HG03439 (cell line): ENCODE data around the gene INTS12.
A peak's percentile ranks its signal among the peaks of the same experiment; 100 is the strongest.

ENCODE experiments used
- ATAC-seq: cut with Tn5 transposase; IDR thresholded peaks from one replicate; pipeline ENCODE4 v1.9.1; 2021; ENCODE audit warnings: mild to moderate bottlenecking, moderate library complexity; ENCODE audit not compliant: unreplicated experiment

The INTS12 gene

GRCh38 chr4:105686571-105686970, 21.9 kb downstream of the INTS12 start:
- no peak for ATAC-seq

DNA sequence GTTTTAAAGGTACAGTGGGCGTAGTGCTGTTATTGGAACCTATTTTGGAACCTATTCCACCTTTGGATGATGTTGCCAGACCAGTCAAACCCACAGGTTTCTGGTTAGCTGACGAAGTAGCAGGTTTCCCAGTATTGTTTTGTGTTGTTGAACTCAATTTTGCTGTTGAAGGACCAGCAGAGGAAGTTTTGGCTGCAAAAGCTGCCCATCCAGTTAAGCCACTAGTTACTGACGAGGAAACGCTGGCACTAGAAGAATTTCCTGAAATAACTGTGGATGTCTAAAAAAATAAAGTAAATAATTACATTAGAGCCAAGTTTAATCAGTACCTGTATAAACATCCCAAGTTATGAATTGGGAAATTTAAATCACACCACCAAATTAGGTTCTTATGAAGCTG, 25.5 kb downstream of the INTS12 start:
- no peak for ATAC-seq

DNA sequence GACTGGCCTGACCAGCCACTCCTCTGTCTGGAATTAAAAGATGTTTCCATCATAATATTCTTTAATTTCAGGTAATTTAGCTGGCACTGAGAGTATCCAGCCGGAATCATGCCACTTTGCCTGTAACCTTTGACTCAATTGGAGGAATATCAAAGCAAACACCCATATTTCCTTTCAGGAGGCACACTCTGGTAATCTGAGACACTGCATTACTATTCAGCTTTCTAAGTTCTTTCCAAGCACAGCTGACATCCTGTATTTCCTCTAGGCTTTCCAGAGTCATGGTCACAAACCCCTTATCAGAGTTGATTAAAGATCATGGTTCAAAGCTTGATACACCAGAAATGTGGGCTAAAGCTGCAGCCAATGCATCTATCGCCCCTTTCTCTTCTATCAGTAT, 29.3 kb downstream of the INTS12 start:
- ATAC-seq: no peak

- ATAC-seq: no peak
These were observed 30.8 kb downstream of the INTS12 start for GRCh38 chr4:105677709-105678108.

DNA sequence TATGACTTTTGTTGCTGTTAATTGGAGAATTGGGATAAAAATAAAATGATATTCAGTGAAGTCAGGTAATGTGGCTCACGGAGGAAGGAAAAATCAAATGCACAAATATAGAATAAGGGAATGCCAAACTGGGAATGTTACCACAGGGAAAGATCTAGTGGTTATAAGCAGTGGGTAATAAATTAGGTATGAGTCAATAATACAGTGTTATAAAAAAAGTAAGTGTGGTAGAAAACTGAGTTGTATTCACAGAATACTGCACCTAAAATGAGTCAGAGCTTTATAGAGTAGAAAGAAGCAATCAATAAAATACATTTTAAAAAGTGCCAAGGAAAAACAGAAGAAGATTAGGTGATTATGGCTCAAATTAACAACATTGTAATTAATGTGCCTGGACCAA, 34.5 kb downstream of the INTS12 start:
- ATAC-seq: no peak

DNA sequence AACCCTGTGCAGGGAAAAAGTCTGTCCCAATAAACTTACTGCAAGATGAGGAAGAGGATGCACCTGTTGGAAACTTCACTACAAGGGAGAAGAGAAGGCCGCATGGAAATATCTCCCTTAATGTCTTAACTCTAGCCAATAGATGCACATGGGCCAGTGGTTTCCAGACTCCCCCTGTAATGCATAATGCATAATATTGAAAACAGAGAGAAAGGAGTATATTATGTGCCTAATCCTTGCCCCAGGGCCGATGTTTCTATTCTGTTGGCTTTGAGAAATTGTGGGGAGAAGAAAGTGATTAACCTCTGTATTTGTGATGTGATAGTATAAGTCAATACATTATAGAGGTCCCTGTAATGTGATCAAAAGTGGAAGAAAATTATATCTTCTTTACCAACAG, 37.2 kb downstream of the INTS12 start:
- ATAC-seq: no peak

GRCh38 chr4:105670684-105671083, 37.8 kb downstream of the INTS12 start:
- ATAC-seq: no peak

DNA sequence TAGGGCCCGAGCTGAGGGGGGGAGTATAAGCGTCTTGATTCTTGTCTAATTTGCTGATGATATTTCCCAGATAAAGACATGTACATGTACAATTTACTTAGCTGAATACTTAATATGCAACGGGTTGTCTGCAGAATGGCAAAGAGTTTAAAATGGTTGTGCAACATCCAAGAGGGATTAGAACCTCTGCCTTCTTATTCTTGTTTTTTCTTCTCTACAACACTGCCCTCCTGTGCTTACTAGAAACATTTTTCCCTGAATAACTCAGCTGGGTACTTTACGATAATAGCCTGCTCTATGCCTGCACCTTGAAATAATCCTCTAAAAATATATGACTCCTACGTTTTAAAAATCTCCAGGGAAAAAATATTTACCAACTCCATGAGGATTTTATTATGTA, 41.8 kb downstream of the INTS12 start:
- no peak for ATAC-seq

GRCh38 chr4:105662935-105663675, 45.4 kb downstream of the INTS12 start:
- no peak for ATAC-seq

GRCh38 chr4:105661028-105661427, 47.5 kb downstream of the INTS12 start:
- ATAC-seq: no peak

DNA sequence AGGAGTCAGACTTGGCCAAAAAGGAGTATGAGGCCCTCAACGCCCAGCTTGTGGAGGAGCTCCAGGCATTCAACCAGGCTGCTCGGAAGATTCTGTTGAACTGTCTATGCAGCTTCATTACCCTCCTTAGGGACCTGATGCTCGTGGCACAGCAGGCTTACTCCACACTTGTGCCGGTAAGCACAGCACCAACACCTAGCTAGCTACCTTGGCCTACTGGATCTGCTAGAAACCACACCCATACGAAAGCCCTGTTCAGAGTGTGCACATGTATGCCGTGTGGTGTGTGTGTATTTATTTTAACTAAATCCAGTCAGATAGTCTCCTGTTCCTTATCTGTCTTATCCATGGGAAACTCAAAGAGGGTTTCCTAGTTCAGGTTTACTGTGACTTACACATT, 49.3 kb downstream of the INTS12 start:
- ATAC-seq: no peak

DNA sequence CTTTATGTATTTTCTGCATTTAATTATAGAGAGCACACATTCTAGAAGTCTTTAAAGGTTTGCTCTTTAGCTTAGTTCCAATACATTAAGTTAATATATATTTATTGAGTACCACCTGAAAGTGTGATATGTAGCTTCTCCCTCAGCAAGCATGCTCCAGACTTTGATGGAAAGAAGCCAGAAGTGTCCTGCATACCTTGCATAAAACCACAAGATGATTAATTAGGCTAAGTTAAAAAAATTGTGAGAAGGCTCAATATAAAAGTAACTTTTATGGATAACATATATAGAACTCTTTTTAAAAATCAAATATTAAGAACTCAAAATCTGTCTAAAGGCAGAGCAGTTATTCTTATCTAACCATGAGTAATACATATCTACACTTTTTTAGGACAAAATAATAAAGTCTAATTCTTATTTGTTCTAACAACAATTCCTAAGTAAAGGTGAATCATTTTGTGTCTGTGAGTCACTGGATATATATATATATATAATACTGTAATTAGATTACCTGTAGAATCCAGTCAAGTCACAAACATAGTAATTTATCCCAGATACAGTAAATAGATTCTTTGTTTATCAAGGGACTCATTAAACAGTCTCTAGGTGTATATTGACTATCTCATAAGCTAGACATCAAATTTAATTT, 51.2 kb downstream of the INTS12 start:
- no peak for ATAC-seq

DNA sequence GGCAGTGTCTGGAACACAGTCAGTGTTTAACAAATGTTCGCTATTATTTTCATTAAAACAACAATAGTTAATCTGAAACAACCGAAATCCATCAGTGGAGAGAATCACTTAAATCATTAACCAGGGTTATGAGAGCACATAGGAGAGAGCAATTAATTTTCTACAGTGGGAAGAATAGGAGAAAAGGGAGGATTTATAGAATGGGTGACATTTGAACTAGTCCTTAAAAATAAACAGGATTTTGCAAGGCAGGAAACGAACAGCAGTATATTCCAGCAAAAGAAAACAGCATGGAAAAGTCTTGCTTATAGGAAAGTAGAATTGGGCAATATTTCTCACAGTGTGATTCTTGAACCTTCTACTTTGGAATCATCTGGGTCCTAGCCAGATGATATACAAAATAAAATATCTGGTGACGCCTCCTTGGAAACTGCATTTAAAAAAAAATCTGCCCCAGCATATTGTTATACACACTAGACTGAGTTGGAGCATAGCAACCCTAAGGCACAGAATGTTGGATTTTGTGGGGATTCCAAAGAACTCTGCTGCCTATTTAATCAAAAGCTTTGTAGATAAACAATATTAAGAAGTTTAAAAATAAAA, 56.1 kb downstream of the INTS12 start:
- ATAC-seq: no peak

GRCh38 chr4:105651884-105652283, 56.6 kb downstream of the INTS12 start:
- no peak for ATAC-seq

GRCh38 chr4:105650190-105650589, 58.3 kb downstream of the INTS12 start:
- ATAC-seq: no peak

- ATAC-seq: no peak
These were observed 63.0 kb downstream of the INTS12 start for GRCh38 chr4:105645440-105645839.

DNA sequence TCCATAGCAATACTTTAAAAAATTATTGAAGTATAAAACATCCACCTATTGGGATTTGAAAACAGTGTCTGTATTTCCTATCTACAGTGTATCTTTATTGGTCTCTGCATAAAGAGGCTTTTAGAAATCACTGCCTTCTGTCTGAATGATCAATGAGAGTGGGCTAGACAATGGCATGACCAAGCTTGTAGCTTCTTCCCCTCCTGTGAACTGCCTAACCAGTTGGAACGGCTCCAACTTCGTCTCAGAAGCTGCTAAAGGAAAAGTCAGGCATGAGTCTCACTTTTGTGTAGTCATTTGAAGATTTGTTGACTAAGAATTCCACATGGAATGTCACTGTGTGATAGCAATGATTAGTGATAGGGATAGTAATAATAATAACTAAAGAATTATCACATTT, 64.2 kb downstream of the INTS12 start:
- ATAC-seq: no peak

- no peak for ATAC-seq
These were observed 66.6 kb downstream of the INTS12 start for GRCh38 chr4:105641845-105642244.

DNA sequence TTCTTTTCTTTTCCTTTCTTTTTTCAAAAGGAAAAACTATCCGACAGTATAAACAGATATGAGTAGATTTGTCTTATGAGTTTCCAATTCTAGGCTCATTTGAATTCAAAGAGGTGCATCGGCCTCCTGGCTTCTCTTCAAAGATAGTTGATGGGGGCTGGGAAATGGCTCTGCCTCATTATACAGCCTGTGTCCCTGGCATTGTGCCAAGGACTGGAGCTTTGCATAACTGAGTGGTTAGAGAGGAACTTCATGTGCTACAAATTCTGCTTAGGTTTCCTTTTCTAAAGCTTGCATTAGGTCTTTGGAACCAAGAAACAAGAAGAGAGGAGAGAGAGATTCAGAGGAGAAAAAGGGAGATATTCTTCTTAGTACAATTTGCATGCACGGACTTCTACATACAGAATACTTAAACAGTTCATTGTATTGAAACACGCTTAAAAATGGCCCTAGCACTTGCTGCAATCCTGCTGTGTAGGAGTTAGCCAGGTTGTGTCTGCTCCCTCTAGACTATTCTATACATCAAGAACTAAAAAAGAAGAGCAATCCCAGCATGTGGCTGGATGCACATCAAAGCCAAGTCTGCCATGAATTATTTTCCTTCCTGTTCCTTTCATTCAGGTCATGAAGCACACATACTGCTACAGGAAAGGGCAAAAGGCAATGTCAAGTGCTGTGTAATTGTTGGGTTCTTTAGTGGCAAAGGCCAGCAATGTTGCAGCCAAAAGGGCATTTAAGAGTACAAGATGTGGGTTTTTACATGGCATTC, 70.9 kb downstream of the INTS12 start:
- ATAC-seq: peak; percentile 81

DNA sequence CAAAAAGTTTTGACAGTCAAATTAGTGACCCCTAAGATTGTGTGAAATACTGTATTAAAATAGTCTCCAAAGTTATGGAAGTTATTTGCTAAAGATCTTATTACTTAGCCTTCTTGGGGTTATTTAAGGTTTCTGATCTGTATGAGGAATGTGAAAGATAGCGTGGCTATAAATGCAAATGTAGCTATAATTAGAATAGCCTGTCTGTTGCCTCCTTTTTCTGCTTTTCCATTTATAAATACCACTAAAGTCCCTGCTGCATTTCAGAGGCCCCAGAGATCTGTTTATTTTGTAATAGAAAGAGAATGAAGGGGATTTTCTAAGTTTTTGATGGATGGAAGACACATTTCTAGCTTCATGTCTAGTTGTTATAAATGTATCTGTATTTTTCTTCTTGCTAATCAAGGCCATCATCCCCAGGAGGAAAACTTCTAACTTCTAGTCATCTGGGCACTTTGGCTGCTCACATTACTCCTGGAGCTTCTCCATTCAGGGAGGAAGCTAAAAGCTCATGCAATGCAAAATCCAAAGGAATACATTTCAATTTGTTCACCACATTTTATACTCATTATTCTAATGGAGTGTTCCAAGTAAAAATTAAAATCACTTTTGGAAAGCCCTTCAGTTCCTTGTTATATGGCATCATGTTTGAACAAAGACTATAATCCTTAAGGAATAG, 73.9 kb downstream of the INTS12 start:
- no peak for ATAC-seq

DNA sequence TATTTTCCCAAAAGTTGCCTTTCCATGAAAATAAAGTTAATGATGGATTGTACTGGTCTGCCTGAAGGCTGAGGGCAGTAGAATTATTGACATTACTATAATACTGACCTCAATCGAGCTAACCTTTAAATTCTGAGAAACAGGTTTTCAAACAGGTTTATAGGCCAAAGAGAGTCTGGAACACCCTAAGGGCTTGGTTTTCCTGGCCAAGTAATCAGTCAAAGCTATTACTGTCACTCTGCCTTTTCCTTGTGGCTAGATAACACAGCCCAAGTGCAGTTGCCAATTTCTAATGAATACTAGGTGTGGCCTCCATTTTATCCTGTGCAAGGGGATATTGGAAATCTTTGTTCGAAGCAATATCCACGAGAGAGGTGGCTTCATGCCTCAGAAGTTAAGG, 75.2 kb downstream of the INTS12 start:
- no peak for ATAC-seq
